GM12878 (cell line): ENCODE measurements around the gene YAE1. TPM values are rescaled to one million over a fixed set of nuclear protein-coding genes. Genes with fewer than 3 reads are reported as not detected.

Experiments
- ATF7 ChIP-seq: fragments of 450-650 bp; IDR thresholded peaks from 2 replicates; pipeline ENCODE4 v1.6.1; 2016; ENCODE audit warnings: low read depth, mild to moderate bottlenecking
- CBX5 ChIP-seq: sonication (generic); IDR thresholded peaks from 2 replicates; pipeline ENCODE4 v1.6.1; 2016; ENCODE audit warnings: low read depth, moderate library complexity, mild to moderate bottlenecking, inconsistent platforms
- PAX5 ChIP-seq: IDR thresholded peaks from 2 replicates; pipeline ENCODE4 v1.6.1; 2011; ENCODE audit warnings: low read depth, low read length, borderline replicate concordance
- RAD51 ChIP-seq: fragments of 450-650 bp; IDR thresholded peaks from 2 replicates; pipeline ENCODE4 v1.6.1; 2016; ENCODE audit warnings: moderate library complexity, mild to moderate bottlenecking, inconsistent platforms
- RCOR1 ChIP-seq: conservative IDR thresholded peaks from 2 replicates; pipeline ENCODE4 v1.6.1; 2012; ENCODE audit warnings: low read depth, low read length, improper control_type of control experiment
- SPI1 ChIP-seq: IDR thresholded peaks from 2 replicates; pipeline ENCODE4 v1.6.1; 2011; ENCODE audit warnings: low read depth, mild to moderate bottlenecking, low read length, moderate library complexity, borderline replicate concordance; ENCODE audit not compliant: insufficient read depth
- TARDBP ChIP-seq: IDR thresholded peaks from 2 replicates; pipeline ENCODE4 v1.6.1; 2016; ENCODE audit warnings: borderline replicate concordance
- polyA plus RNA-seq, 11 experiments: library from polyadenylated mRNA; depleted of rRNA in 4 of 11; unstranded in 6 of 11; stranded (reverse) in 5 of 11; fragments of >200 nt; fragmentation: Nextera tagmentation in 4 of 11; fragmentation: Illumina TruSeq in 1 of 11; extraction: Ambion mirVana in 4 of 11; extraction: Trizol in 1 of 11; gene quantifications; 1 replicate in 1 of 11; 2 replicates in 10 of 11; pipeline versions ENCODE4 v1.2.1 to v1.2.3, GENCODE V29; 2011 to 2016; ENCODE audit warnings: inconsistent platforms in 2 of 11, missing spikeins in 2 of 11, low read depth in 1 of 11
- total RNA-seq, 4 experiments: library from RNA; depleted of rRNA in 3 of 4; stranded (reverse); fragments of >200 nt in 3 of 4; fragmentation: Illumina TruSeq in 1 of 4; extraction: Trizol in 1 of 4; gene quantifications; 2 replicates each; pipeline versions ENCODE4 v1.2.1 to v1.2.3, GENCODE V29; 2013 to 2021
- TF ChIP-seq, protein P1 (sequence below): fragments of 450-650 bp; formaldehyde crosslinking; IDR thresholded peaks from 2 replicates; pipeline ENCODE4 v1.4.0; 2022; ENCODE audit warnings: mild to moderate bottlenecking, moderate library complexity
- TF ChIP-seq, protein P2 (sequence below): fragments of 450-650 bp; IDR thresholded peaks from 2 replicates; pipeline ENCODE4 v1.6.1; 2017; ENCODE audit warnings: mild to moderate bottlenecking
- TF ChIP-seq, protein P3 (sequence below): fragments of 450-650 bp; IDR thresholded peaks from 2 replicates; pipeline ENCODE4 v1.6.1; 2016; ENCODE audit warnings: mild to moderate bottlenecking
- TF ChIP-seq, protein P4 (sequence below): IDR thresholded peaks from 2 replicates; pipeline ENCODE4 v1.6.1; 2011; ENCODE audit warnings: borderline replicate concordance, low read depth, mild to moderate bottlenecking, moderate library complexity, mixed read lengths, low read length; ENCODE audit not compliant: insufficient read depth; ENCODE audit errors: extremely low read length

The YAE1 gene
- total and polyA plus RNA-seq, 10 of the 15 experiments (the other 5 are each of a cell fraction or from before 2014, with no cell fraction given): 13.5 to 35.8 (median 22.9) TPM

DNA sequence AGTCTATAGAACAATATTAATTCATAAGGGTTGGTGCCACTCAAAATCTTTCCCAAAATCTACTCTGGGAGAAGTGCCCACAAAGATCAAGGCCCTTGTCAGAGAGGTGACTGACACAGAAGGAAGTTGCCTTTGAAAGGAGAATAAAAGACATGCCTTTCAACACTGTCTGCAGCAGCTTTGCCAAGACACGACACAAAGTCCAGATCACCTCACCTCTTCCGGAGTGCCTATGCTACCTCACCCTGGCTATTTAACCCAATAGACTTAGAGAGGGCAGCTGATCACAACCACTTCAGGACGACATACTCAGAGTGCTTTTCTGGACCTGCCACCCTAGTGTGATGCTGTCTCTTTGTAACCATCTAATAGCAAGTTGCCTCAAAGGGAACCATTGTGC lies 49.0 kb upstream of the YAE1 start (continued):
- TF ChIP-seq SPI1: no peak
- TF ChIP-seq ATF7: no peak
- TF ChIP-seq RAD51: no peak
- TF ChIP-seq, protein P1, sequence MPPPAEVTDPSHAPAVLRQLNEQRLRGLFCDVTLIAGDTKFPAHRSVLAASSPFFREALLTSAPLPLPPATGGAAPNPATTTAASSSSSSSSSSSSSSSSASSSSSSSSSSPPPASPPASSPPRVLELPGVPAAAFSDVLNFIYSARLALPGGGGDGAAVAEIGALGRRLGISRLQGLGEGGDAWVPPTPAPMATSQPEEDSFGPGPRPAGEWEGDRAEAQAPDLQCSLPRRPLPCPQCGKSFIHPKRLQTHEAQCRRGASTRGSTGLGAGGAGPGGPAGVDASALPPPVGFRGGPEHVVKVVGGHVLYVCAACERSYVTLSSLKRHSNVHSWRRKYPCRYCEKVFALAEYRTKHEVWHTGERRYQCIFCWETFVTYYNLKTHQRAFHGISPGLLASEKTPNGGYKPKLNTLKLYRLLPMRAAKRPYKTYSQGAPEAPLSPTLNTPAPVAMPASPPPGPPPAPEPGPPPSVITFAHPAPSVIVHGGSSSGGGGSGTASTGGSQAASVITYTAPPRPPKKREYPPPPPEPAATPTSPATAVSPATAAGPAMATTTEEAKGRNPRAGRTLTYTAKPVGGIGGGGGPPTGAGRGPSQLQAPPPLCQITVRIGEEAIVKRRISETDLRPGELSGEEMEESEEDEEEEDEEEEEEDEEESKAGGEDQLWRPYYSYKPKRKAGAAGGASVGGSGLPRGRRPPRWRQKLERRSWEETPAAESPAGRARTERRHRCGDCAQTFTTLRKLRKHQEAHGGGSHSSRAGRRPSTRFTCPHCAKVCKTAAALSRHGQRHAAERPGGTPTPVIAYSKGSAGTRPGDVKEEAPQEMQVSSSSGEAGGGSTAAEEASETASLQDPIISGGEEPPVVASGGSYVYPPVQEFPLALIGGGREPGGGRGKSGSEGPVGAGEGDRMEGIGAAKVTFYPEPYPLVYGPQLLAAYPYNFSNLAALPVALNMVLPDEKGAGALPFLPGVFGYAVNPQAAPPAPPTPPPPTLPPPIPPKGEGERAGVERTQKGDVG (CRISPR knock-in tag): no peak
- no peak for TF ChIP-seq TARDBP
- no peak for TF ChIP-seq RCOR1
- TF ChIP-seq, protein P2, sequence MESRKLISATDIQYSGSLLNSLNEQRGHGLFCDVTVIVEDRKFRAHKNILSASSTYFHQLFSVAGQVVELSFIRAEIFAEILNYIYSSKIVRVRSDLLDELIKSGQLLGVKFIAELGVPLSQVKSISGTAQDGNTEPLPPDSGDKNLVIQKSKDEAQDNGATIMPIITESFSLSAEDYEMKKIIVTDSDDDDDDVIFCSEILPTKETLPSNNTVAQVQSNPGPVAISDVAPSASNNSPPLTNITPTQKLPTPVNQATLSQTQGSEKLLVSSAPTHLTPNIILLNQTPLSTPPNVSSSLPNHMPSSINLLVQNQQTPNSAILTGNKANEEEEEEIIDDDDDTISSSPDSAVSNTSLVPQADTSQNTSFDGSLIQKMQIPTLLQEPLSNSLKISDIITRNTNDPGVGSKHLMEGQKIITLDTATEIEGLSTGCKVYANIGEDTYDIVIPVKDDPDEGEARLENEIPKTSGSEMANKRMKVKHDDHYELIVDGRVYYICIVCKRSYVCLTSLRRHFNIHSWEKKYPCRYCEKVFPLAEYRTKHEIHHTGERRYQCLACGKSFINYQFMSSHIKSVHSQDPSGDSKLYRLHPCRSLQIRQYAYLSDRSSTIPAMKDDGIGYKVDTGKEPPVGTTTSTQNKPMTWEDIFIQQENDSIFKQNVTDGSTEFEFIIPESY: no peak
- no peak for TF ChIP-seq PAX5
- TF ChIP-seq, protein P3, sequence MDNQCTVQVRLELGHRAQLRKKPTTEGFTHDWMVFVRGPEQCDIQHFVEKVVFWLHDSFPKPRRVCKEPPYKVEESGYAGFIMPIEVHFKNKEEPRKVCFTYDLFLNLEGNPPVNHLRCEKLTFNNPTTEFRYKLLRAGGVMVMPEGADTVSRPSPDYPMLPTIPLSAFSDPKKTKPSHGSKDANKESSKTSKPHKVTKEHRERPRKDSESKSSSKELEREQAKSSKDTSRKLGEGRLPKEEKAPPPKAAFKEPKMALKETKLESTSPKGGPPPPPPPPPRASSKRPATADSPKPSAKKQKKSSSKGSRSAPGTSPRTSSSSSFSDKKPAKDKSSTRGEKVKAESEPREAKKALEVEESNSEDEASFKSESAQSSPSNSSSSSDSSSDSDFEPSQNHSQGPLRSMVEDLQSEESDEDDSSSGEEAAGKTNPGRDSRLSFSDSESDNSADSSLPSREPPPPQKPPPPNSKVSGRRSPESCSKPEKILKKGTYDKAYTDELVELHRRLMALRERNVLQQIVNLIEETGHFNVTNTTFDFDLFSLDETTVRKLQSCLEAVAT: no peak
- TF ChIP-seq, protein P4, sequence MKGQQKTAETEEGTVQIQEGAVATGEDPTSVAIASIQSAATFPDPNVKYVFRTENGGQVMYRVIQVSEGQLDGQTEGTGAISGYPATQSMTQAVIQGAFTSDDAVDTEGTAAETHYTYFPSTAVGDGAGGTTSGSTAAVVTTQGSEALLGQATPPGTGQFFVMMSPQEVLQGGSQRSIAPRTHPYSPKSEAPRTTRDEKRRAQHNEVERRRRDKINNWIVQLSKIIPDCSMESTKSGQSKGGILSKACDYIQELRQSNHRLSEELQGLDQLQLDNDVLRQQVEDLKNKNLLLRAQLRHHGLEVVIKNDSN: no peak
- TF ChIP-seq CBX5: no peak
